ENCODE results near the gene FASN.

GRCh38 chr17:82045936-82046484 is 52.0 kb downstream of the FASN start:
- no peak for TF ChIP-seq CTCF (IDR thresholded peaks at IDR 0.05)
- no peak for TF ChIP-seq ZFX (IDR thresholded peaks at IDR 0.05; ENCODE audit: borderline replicate concordance)
